ENCODE measurements around the gene HEMK1. TPM values are rescaled to one million over a fixed set of nuclear protein-coding genes. Genes with fewer than 3 reads are reported as not detected.

HEMK1 gene
- total RNA-seq, 1 donor from 2014 or later = 56.3 TPM

DNA sequence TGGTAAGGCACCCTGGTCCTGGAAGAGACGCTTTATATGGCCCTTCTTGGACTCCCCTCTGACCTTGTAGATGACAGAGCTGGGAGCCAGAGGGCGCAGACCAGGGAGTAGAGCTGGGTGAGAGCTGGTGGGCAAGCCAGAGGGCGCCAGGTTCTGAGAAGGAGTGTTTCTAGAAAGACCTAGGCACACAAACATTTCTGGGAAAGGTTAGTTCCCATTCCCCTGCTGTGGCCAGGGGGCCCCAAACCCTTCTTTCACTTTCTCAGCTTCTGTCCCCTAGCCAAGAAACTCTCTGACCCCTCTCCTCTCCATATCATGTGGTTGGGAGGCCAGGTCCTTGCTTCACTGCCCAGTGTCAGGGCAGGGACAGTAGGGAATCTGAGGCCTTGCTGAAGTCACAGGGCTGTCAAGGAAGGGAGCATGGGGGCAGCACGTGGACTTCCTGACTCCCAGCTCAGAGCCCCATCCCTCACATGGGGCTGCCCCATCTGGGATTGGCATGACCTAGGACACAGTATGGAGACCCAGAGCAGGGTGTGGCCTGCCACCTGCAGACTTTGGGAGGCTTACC is 3.6 kb downstream of the HEMK1 start:
- intact Hi-C loops (cut with micrococcal nuclease) = loop anchor here (1.0 to 5.0 kb wide), 11 partner anchors 17 to 1099 kb away; partner anchors contain the start of genes DCAF1, DOCK3 and TEX264

- intact Hi-C loops (cut with micrococcal nuclease) = loop anchor here (1.0 to 5.0 kb wide), 7 partner anchors 16 to 1098 kb away; partner anchors contain the start of genes DCAF1, DOCK3 and TEX264
These were observed 4.5 kb downstream of the HEMK1 start for GRCh38 chr3:50573566-50574443.

DNA sequence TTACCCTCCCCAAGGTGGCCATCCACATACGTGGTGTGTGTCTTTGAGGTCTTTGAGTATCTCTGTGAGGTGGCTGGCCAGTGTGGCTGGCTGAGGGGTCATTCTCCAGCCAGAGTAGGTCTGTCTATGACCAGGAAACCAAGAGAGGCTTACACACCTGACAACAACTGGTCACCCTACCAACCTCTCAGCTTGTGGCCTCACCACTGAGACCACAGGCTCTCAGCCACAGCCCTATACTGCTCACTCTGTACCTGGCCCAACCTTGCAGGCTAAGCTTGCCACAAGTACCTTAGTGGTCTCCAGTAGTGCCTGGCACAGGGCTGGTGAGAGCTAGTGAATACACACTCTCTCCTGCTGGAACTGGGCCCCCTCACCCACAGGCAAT is 5.1 kb downstream of the HEMK1 start:
- intact Hi-C loops (cut with micrococcal nuclease) = loop anchor here (5.0 kb wide), 4 partner anchors 98 to 1098 kb away; partner anchors contain the start of genes DOCK3 and TEX264

- intact Hi-C loops (cut with micrococcal nuclease) = no loop called here
These were observed 6.0 kb downstream of the HEMK1 start for GRCh38 chr3:50575372-50575771.

- intact Hi-C loops (cut with micrococcal nuclease) = no loop called here
These were observed 8.0 kb downstream of the HEMK1 start for GRCh38 chr3:50577348-50577747.

DNA sequence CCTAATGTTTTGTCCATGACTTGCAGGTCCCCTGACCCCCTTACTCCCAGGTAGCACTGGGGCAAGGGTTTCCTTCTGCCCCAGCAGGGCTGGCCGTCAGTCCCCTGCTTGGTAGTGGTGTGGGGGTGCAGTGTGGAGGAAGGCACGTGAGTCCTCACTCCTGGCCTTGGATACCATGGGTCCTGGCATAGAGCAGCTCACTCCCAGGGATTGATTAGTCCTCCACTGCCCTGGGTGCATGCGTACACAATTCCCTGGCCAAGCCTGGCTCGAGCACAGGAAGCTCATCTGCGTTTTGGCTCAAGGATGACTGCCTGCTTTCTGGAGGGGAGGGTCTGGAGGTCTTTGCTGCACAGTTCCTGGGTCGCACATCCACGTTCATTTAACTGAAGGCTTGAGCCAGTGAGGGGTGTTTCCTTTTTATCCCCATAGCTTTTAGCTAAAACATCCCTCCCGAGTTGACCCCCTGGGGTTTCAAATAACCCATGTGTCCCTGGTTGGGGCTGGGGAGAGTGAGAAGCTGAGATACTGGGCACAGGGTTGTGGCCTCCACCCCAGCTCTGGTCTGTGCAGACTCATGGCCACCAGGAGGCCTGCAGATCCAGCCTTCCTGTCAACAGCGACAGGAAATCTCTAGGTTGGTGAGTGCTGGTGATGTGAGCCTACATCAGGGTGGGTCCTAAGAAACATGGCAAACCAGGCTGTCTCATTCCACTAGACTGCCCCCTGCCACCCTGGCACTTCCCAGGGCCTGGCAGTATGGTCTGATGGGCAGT is 11.5 kb downstream of the HEMK1 start:
- intact Hi-C loops (cut with micrococcal nuclease) = no loop called here

DNA sequence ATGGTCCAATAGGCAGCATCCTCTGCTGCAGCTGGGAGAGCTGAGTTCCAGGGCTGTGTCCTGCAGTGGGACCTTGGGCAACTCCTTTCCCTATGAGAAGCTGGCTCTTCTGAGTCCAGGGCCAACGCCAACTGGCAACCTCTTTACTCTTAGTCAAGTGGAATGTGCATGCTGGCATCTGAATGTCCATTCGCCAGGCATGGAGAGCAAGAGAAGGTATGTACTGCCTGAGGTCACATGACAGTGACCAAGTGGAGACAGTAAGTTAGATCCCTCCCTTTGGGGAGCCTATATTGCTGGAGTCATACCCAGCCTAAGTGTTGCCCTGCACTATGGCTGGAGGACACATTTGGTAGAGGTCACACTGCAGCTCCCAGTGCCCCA is 12.1 kb downstream of the HEMK1 start:
- intact Hi-C loops (cut with micrococcal nuclease) = no loop called here

DNA sequence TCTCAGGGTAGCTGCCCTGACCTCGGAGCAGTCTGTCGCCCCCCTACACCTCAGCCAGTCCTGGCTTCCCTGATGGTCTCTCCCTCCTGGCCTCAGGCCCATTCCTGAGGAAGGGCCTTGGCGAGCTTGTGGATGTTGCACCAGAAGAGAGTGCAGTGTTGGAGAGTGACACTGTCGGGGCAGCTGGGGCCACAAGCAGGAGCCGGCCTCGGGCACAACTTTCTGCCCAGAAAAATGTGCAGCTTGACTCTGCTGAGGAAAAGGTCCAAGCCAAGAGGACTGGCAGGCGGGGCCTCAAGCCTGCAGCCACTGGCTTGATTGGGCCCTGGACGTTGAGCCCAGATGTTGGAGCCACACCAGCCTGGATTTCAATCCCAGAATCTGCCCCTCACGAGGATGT is 12.8 kb downstream of the HEMK1 start:
- intact Hi-C loops (cut with micrococcal nuclease) = no loop called here

DNA sequence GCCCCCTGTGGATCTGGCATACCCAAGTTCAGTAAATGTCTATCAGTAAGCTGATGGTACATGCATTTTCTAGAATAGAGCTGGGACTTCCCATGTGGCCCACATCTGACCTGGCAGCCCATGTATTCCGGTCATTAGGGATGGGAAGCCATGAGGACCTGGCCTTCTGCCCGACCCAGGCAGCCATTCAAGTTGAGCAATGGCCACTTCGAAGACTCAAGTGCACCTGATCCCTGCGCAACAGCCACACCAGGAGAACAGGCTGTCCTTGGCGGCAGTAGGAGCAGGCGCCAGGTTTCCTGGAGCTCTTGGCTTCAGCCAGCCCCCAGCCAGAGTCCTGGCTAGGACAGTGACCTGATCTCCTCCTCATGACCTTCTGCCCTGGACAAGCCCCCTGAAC is 14.6 kb downstream of the HEMK1 start:
- intact Hi-C loops (cut with micrococcal nuclease) = no loop called here

DNA sequence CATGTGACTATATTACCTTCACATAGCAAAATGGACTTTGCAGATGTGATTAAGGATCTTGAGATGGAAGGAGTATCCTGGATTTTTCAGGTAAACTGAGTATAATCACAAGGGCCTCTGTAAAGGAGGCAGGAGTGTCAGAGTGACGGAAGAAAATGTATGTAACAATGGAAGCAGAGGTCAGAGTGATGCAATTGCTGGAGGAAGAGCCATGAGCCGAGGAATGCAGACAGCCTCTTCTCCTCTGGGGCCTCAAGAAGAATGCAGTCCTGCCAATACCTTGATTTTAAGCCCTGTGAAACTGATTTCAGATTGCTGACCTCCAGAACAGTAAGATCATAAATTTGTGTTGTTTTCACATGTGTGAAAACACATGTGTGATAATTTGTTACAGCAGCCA is 15.1 kb downstream of the HEMK1 start:
- intact Hi-C loops (cut with micrococcal nuclease) = no loop called here

DNA sequence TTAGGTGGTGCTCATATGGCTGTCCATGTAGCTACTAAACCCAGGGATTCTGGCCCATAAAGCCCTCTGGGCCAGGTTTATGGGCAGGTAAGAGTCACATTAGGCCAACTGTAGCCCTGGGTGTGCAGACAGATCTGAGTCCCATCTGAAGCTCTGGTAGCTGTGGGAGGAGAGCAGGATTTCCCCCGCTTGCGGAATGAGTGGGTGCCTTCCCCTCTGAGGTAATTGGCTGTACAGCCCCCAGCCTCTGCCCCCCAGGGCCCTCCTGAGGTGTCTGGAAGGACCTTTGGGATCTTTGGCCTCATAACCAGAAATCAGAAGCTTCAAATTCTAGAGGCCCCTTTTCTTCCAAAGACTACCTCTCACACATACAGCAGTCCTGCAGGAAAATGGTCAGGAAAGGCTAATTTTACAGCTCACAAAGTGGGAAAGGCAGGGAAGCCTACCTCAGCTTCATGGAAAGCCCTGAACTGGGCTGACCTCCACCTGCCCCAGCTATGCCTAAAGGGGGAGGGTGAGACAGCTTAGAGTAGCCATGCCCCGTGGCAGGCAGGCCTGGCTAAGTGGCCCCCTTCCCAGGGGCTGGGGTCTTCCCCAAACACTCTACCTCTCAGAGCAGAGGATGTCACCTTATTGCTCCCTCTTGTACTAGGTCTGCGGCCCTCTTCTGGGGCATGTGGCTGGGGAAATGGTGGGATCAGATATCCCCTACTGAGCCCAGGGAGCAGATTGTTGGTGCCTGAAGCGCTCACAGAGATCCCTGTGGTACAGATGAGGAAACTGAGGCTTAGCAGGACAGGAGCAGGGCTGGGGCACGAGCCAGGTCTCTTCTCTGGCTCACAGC is 16.8 kb downstream of the HEMK1 start:
- intact Hi-C loops (cut with micrococcal nuclease) = no loop called here

DNA sequence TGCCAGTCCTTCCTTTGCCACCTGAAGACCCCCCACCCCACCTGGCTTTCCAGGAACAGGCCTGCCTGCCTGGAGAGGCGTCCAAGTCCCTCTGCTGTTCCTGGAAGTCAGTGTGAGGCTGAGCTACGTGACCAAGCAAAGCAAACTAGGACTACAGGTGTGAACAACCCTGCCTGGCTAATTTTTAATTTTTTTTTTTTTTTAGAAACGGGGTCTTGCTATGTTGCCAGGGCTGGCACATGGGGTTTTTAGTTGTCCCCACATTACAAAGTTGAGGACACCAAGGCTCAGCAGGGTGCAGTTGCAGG is 17.4 kb downstream of the HEMK1 start:
- intact Hi-C loops (cut with micrococcal nuclease) = no loop called here

DNA sequence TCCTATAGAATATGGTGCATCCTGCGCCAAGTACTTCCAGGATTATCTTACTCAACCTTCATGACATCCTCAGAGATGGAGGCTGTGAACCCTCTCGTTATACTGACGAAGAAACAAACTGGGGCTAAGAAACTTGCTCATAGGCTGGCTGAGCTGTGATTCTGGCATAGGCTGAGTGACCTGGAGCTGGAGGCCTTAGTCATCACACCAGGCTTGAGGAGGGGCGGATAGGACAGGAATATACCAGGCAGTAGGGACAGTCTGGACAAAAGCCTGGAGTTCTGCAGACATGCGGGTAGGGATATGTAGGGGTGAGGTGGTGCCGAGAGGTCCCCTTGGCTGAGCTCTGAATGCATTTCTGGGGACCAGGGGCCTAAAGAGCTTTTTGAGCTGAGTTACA is 18.1 kb downstream of the HEMK1 start:
- intact Hi-C loops (cut with micrococcal nuclease) = no loop called here

- intact Hi-C loops (cut with micrococcal nuclease) = loop anchor here (1.0 kb wide), 1 partner anchor 138 kb away; no protein-coding TSS in a partner anchor
These were observed 18.8 kb downstream of the HEMK1 start for GRCh38 chr3:50587806-50588758.

- intact Hi-C loops (cut with micrococcal nuclease) = loop anchor here (1.0 kb wide), 1 partner anchor 139 kb away; no protein-coding TSS in a partner anchor
These were observed 19.6 kb downstream of the HEMK1 start for GRCh38 chr3:50588759-50589433.

DNA sequence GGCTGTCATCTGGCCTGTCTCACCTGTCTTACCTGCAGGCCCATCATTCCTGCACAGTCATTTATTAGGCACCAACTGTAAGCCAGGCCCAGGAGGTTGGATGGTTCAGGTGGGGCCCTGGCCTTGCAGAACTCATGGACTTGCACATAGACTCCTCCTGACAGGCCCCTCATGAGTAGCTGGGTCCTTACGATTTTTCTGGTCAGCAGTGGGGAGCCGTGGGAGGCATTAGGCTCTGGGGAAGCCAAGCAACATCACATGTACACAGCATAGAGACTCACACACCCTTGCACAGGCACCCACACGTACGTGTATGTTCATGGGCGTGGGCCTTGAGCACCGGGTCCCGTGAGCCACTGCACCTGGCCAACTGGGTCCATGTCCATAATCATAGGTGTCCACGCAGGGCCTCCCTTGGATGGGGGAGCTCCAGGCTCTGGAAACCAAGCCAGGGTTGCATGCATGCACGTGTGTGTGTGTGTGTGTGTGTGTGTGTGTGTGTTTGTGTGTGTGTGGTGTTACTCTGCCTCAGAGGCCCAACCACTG is 21.9 kb downstream of the HEMK1 start:
- intact Hi-C loops (cut with micrococcal nuclease) = loop anchor here (1.0 kb wide), 1 partner anchor 21 kb away; no protein-coding TSS in a partner anchor

DNA sequence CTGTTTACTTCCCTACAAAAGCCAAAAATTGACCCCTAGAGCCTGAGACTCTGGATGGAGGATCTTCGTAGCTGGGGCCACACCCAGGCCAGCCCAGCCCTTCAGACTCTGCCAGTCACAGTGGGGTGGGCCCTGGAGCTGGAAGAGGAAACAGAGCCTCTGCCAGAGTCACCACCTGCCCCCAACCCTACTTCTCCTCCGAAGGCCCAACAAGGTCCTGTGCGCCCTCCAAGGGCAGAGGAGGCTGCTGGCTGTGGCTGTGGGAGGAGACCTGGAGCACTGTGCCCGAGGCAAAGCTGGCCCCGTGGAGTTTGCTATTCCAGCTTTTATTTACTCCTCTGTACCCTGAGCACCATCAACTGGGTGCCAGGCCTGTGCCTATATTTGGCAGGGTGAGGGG is 23.2 kb downstream of the HEMK1 start:
- intact Hi-C loops (cut with micrococcal nuclease) = no loop called here

DNA sequence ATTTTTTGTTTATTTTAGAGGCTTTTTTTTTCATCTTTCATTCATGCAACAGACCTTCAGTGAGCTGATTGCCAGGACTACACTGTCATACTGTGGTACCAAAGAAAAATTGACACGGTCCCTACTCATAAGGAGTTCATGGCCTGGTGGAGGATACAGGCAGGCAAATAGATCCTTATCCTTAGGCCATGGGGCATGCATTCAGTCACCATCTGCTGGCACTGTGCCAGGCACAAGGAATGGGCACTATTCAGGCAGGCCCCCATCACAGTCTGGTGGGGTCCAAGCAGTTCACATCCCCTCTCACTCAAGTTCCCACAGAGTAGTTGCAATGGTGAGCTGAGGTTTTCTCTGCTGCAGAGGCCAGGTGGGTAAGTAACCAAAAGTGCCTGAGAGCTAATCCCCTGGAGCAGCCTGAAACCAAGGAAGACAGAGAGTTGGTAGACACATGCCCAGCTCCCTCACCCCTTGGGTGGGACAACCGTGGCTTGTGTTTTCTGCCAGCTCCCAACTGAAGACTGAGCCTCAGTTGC is 25.0 kb downstream of the HEMK1 start:
- intact Hi-C loops (cut with micrococcal nuclease) = no loop called here

All from T-helper 1 cell treated with Interleukin-12 subunit alpha and Interleukin-12 subunit beta and Interleukin-4 antibody, amounts not matched to agents 30 ng/mL and 1 ng/mL, for 36 hours (primary cell).